ENCODE results near the gene CD200R1L. TPM values are rescaled to one million over a fixed set of nuclear protein-coding genes. Genes with fewer than 3 reads are reported as not detected.

The CD200R1L gene
- total and polyA plus RNA-seq, 2 experiments from 2014 or later, result not detected

DNA sequence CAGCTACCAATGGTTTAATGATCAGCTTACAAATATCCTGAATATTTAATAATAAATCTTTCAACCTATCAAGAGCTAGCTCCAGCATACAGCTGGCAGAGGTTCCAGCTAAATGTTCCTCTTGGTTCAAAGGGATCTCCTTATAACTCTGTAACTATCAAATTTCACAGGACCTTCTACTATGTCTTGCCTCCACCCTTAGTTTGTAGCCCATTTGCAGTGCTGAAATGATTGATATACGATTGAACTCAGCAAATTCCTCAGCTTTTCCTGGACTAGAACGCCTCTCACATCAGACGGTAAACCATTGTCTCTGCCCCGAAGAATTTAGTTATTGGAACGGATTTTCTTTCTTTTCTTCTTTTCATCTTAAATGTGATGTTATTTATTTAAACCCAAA is 41.5 kb downstream of the CD200R1L start:
- Histone ChIP-seq H3K27ac (no peak overlapping the region), H3K36me3 (replicated peaks; ENCODE audit: insufficient read depth, low read depth) (no peaks in the 10 kb centered on the region), H3K9me2 (replicated peaks; ENCODE audit: insufficient read depth) (no peaks in the 10 kb centered on the region), H3K79me2 (no peaks in the 10 kb centered on the region), H3K4me3 (no peak overlapping the region), H3K27me3 (no peaks in the 10 kb centered on the region), H3K4me1 (ENCODE audit: insufficient read depth) (no peaks in the 10 kb centered on the region), H4K20me1 (ENCODE audit: insufficient read depth, poor library complexity, severe bottlenecking) (no peaks in the 10 kb centered on the region), H2AFZ (no peak overlapping the region), H3K4me2 (no peak overlapping the region), H3K9me3 (ENCODE audit: low read depth) (no peaks in the 10 kb centered on the region)
- TF ChIP-seq EZH2 (IDR thresholded peaks at IDR 0.05; ENCODE audit: borderline replicate concordance) (no peak), EZH2phosphoT487 (IDR thresholded peaks at IDR 0.05; ENCODE audit: low read depth, severe bottlenecking, unreplicated experiment) (no peak), CTCF (IDR thresholded peaks at IDR 0.05; ENCODE audit: poor library complexity) (no peak)
- DNase-seq (ENCODE audit: low spot score), result no peak
- 92% methylated on average over 5 of the region's 5 CpGs for WGBS (ENCODE audit: low lambda C conversion rate, missing lambda C conversion rate)

DNA sequence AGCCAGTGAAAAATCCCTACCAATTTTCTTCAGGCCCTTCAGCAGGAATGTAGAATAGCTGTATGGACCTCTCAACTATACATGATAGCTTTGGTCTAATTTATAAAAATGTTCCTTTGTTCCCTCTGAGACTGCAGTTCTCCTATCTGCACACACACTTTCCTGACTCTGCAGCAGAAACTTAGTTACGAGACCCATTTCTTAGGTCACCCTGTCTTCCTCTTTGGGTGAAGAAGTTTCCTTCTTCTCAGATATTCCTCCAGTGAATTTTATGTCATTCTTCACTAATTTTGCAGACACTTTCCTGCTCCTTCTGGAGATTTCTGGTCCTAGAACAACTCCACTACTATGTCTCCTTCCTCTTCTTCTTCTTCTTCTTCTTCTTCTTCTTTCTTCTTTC is 42.6 kb downstream of the CD200R1L start:
- H3K27ac ChIP-seq, result peak overlapping the region; percentile 37
- no peak overlapping the region for H3K4me3 ChIP-seq
- WGBS (ENCODE audit: low lambda C conversion rate, missing lambda C conversion rate), result 94% methylated on average over 1 of the region's 1 CpG
- no peaks in the 10 kb centered on the region for H3K9me2 ChIP-seq (replicated peaks; ENCODE audit: insufficient read depth)
- H2AFZ ChIP-seq, result no peak overlapping the region
- H3K4me2 ChIP-seq, result no peak overlapping the region
- no peak for DNase-seq (ENCODE audit: low spot score)
- H3K79me2 ChIP-seq, result no peaks in the 10 kb centered on the region
- peaks cover 5% of the 10 kb centered on the region for H3K4me1 ChIP-seq (ENCODE audit: insufficient read depth)
- H3K9me3 ChIP-seq (ENCODE audit: low read depth), result no peaks in the 10 kb centered on the region
- TF ChIP-seq CTCF (IDR thresholded peaks at IDR 0.05; ENCODE audit: poor library complexity) (no peak), EZH2phosphoT487 (IDR thresholded peaks at IDR 0.05; ENCODE audit: low read depth, severe bottlenecking, unreplicated experiment) (no peak), EZH2 (IDR thresholded peaks at IDR 0.05; ENCODE audit: borderline replicate concordance) (no peak)
- no peaks in the 10 kb centered on the region for H3K36me3 ChIP-seq (replicated peaks; ENCODE audit: insufficient read depth, low read depth)
- H3K27me3 ChIP-seq, result no peaks in the 10 kb centered on the region
- H4K20me1 ChIP-seq (ENCODE audit: insufficient read depth, poor library complexity, severe bottlenecking), result no peaks in the 10 kb centered on the region

GRCh38 chr3:112803467-112803866 is 43.2 kb downstream of the CD200R1L start:
- Histone ChIP-seq H3K27me3 (no peaks in the 10 kb centered on the region), H3K27ac (peak overlapping the region; percentile 37), H3K9me2 (replicated peaks; ENCODE audit: insufficient read depth) (no peaks in the 10 kb centered on the region), H3K79me2 (no peaks in the 10 kb centered on the region), H2AFZ (no peak overlapping the region), H3K4me2 (no peak overlapping the region), H3K36me3 (replicated peaks; ENCODE audit: insufficient read depth, low read depth) (no peaks in the 10 kb centered on the region), H3K4me1 (ENCODE audit: insufficient read depth) (peaks cover 5% of the 10 kb centered on the region), H3K9me3 (ENCODE audit: low read depth) (no peaks in the 10 kb centered on the region), H4K20me1 (ENCODE audit: insufficient read depth, poor library complexity, severe bottlenecking) (no peaks in the 10 kb centered on the region), H3K4me3 (no peak overlapping the region)
- 63% methylated on average over 2 of the region's 2 CpGs for WGBS (ENCODE audit: low lambda C conversion rate, missing lambda C conversion rate)
- TF ChIP-seq CTCF (IDR thresholded peaks at IDR 0.05; ENCODE audit: poor library complexity), result no peak
- no peak for TF ChIP-seq EZH2phosphoT487 (IDR thresholded peaks at IDR 0.05; ENCODE audit: low read depth, severe bottlenecking, unreplicated experiment)
- TF ChIP-seq EZH2 (IDR thresholded peaks at IDR 0.05; ENCODE audit: borderline replicate concordance), result no peak
- no peak for DNase-seq (ENCODE audit: low spot score)

DNA sequence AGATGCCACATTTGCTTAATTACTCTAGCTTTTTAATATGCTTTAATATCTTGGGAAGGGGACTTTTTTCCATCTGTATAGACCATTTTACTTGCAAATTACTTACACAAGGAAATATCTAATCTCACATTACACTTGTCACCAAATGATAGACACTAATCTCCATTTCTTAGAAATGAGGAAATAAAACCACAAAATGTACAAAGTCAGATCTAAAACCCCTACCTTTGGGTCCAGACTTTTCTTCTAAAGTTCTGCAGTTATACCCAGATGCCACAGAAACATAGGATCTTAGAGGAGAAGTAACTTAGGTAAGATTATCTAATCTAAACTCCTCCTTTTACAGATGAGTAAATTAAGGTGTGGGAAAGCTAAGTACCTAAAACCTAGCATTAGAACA is 44.3 kb downstream of the CD200R1L start:
- no peak overlapping the region for H3K4me3 ChIP-seq
- H3K9me3 ChIP-seq (ENCODE audit: low read depth), result no peaks in the 10 kb centered on the region
- H3K79me2 ChIP-seq, result no peaks in the 10 kb centered on the region
- H2AFZ ChIP-seq, result no peak overlapping the region
- TF ChIP-seq EZH2 (IDR thresholded peaks at IDR 0.05; ENCODE audit: borderline replicate concordance), result no peak
- no peak for TF ChIP-seq EZH2phosphoT487 (IDR thresholded peaks at IDR 0.05; ENCODE audit: low read depth, severe bottlenecking, unreplicated experiment)
- no peak for TF ChIP-seq CTCF (IDR thresholded peaks at IDR 0.05; ENCODE audit: poor library complexity)
- H4K20me1 ChIP-seq (ENCODE audit: insufficient read depth, poor library complexity, severe bottlenecking), result no peaks in the 10 kb centered on the region
- no peak for DNase-seq (ENCODE audit: low spot score)
- no peaks in the 10 kb centered on the region for H3K9me2 ChIP-seq (replicated peaks; ENCODE audit: insufficient read depth)
- H3K27ac ChIP-seq, result no peak overlapping the region
- no peaks in the 10 kb centered on the region for H3K36me3 ChIP-seq (replicated peaks; ENCODE audit: insufficient read depth, low read depth)
- H3K4me2 ChIP-seq, result no peak overlapping the region
- peaks cover 5% of the 10 kb centered on the region for H3K4me1 ChIP-seq (ENCODE audit: insufficient read depth)
- H3K27me3 ChIP-seq, result no peaks in the 10 kb centered on the region
